Endothelial cell of hepatic sinusoid (primary cell): Measurements from ENCODE around the gene MYL5.
"Not testable (repeated sequence)": the region's sequence is repeated elsewhere in the genome, so short reads cannot be mapped to it uniquely, and the experiment has no call there.

ENCODE experiments used
- in situ Hi-C: cut with HindIII; loops from 2 replicates; pipeline ENCODE4 v1.10.0; 2017; ENCODE audit warnings: low sequenced_read_pairs

The MYL5 gene

DNA sequence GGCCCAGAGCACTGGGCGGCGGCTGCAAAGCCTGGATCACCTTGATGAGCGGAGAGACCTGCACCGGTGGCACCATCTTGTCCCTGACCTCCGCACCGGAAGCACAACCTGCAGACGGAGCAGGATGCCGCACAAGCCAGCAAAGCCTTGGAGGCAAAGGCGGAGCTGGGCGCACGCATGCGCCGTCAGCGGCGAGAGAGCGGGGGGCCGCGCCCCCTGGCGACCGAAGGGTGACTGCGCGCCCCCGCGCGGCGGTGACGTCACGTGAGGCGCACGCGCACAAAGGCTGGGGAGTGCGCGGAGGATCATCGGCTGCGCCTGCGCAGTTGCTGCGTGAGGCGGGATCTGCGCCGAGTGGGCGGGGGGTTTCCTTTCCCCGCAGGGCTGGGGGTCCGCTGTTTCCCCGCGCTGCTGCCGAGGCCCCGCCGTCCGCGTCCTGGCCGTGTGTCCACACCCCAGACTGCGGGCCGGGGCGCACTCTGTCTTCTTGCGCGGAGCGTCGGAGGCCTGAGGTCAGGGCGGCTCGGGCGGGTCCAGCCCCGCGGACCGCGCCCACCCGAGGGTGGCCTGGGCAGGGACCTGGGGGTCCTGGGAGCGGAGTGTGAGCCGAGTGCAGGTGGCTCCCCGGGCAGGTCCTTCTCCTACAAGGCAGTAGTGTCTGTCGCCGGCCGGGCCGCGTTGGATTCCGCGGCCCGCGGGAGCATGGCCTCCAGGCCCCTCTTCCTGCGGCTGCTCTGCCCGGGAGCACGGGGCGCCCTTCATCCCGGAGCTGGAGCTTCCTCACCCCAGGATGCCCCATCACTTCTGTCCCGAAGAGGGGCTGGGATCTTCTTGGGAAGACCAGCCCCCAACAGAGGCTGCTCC is at the start of gene MYL5, which contains the start of gene ATP5ME:
Gene MYL5 (plus strand): TSS at position 371 of the 864 bp plus-strand sequence. CDS start 3,485 bp downstream, outside the sequence.
Gene ATP5ME (minus strand): TSS at position 105 of the 864 bp plus-strand sequence. CDS start 29 bp downstream, at position 76.
- in situ Hi-C loops = loop anchor here (10.0 kb wide), 1 partner anchor 60 kb away; no protein-coding TSS in a partner anchor

DNA sequence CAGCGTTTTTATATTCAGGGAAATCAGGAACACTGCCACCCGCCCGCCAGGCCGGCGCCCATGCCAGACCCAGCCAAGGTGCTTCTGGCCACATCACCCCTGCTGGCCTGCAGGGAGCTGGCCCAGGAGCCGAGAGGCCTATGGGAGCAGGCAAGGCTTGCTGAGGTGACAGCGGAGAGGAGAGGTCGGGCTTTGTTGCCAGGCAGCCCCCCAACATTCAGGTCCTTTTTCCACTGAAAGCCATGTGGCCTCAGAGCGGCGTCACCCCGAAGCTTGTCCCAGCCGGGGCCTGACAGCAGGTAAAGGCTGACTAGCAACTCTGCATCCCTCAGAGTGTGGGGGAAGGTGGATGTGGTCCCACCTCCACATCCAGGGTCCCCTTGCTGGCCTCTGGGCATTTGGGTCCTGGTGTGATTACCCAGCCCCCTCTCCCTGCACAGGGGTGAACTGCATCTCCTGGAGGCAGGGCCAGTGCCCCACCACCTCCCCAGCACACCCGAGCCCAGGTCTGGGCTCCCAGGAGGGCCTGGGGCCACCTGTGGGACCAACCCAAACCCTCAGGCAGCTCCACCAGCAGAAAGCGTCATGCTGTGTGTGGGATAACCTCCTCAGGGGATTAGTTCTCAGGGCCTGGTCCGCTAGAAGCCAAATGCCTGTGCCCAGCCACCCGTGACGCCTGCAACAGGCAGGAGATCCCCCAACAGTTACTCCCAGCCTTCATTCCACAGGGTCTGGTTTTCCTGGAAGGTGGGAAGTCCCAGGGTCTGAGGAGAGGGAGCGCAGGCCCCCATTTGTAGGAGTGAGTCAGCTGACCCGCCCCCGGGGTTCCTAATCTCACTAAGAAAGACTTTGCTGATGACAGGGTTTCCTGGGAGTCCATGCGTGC is 49.4 kb upstream of the MYL5 start, which contains the start of gene PDE6B:
Gene PDE6B (plus strand): TSS at position 869 of the 886 bp plus-strand sequence. CDS start 54 bp downstream, outside the sequence.
- in situ Hi-C loops = loop anchor here (5.0 kb wide), 1 partner anchor 88 kb away; no protein-coding TSS in a partner anchor

DNA sequence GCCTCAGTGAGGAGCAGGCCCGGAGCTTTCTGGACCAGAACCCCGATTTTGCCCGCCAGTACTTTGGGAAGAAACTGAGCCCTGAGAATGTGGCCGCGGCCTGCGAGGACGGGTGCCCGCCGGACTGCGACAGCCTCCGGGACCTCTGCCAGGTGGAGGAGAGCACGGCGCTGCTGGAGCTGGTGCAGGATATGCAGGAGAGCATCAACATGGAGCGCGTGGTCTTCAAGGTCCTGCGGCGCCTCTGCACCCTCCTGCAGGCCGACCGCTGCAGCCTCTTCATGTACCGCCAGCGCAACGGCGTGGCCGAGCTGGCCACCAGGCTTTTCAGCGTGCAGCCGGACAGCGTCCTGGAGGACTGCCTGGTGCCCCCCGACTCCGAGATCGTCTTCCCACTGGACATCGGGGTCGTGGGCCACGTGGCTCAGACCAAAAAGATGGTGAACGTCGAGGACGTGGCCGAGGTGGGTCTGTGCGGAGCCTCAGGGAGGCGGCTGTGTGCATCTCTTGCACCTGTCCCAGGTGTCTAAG is 48.6 kb upstream of the MYL5 start:
- in situ Hi-C loops = no loop called here

- in situ Hi-C loops = no loop called here
Measured at GRCh38 chr4:626201-627091, 47.9 kb upstream of the MYL5 start.

GRCh38 chr4:627347-628125 is 46.8 kb upstream of the MYL5 start:
- in situ Hi-C loops = no loop called here

DNA sequence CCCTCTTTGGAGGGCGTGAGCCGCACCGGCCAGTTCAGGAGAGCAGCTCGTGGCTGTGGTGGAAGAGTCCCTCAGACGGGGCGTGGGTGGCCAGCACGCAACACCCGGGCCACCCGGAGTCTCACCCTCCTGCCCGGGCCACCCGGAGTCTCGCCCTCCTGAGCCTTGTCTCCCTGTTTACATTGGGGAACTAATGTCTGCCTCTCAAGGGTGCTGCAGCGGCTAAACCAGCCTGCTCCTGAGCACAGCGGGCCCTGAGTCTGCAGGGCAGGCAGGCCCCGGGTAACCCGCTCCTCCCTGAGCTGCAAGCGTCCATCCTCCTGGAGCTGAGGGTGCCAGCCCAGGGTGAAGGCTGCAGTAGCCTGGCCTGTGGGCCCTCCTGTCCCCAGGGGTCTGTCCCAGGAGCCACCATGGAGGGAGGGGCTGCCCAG is 46.0 kb upstream of the MYL5 start:
- in situ Hi-C loops = no loop called here

DNA sequence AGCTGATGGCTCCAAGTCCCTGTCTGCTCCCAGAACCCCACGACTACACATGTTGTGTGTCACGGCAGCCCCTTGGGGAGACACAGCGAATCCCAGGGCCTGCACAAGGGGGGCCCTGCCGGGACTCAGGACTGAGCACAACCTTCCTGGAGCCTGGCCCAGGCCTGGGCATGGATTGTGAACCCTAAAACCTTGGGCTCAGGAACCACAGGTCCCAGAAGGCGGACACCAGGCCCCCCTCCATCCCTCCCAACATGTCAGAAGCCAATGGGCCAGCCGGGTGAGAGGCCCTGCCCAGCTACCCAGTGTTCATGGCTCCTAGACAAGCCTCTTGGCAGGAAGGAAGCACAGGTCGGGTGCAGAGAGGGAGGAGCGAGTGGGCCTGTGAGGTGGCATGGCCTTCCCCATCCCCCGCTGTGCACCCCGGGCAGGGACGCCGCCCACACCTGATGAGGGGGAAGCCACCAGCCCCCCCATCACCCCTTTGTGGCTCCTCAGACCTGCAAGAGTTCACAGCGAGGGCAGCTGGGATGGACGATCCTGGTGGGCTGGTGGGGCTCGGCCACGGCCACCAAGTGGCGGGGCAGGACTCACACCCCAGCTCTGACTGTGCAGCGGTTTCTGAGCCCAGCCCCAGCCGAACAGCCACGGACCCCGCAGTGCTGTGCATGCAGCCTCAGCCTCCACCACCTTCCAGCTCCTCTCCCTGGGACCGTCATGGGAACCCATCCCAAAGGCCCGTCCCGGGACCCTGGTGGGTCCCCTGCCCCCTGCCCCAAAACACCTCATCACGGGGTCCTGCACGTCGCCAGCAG is 45.3 kb upstream of the MYL5 start:
- in situ Hi-C loops = no loop called here

GRCh38 chr4:629636-629914 is 44.8 kb upstream of the MYL5 start:
- in situ Hi-C loops = no loop called here

DNA sequence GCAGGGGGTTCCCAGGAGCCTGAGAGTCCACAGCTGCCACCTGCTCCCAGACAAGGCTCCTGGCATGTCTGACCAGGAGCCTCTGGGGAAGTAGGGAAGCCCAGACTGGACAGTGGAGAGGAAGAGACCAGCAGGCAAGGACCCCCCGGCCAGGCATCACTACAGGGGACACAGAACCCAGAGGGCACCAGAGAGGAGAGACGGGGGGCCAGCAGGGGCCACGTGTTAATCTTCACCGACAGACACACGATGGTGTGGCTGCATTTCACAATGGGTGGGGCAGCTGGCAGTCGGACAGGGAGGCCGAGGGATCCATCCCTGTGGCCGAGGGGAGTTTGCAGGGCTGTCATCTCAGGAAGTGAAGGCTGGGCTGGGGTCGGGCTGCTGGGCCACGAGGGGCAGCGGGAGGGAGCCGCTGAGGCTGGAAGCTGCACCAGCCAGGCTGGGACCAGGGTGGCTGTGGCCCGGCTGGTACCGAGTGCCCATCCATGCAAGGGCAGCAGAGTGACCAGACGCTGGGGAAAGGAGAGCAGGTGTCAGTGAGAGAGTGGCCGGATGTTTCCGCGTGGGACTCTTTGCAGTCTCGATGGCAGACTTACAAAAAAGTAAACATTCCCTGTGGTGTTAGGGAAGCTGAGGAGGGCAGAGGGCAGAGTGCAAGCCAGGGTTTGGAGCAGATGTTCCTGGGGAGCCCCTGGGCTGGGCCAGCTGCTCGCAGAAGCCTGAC is 44.3 kb upstream of the MYL5 start:
- in situ Hi-C loops = no loop called here

- in situ Hi-C loops = no loop called here
Measured at GRCh38 chr4:630656-631055, 43.7 kb upstream of the MYL5 start.

- in situ Hi-C loops = no loop called here
Measured at GRCh38 chr4:632196-632790, 42.0 kb upstream of the MYL5 start.

- in situ Hi-C loops = no loop called here
Measured at GRCh38 chr4:632926-633325, 41.4 kb upstream of the MYL5 start.

GRCh38 chr4:633406-633805 is 40.9 kb upstream of the MYL5 start:
- in situ Hi-C loops = no loop called here

DNA sequence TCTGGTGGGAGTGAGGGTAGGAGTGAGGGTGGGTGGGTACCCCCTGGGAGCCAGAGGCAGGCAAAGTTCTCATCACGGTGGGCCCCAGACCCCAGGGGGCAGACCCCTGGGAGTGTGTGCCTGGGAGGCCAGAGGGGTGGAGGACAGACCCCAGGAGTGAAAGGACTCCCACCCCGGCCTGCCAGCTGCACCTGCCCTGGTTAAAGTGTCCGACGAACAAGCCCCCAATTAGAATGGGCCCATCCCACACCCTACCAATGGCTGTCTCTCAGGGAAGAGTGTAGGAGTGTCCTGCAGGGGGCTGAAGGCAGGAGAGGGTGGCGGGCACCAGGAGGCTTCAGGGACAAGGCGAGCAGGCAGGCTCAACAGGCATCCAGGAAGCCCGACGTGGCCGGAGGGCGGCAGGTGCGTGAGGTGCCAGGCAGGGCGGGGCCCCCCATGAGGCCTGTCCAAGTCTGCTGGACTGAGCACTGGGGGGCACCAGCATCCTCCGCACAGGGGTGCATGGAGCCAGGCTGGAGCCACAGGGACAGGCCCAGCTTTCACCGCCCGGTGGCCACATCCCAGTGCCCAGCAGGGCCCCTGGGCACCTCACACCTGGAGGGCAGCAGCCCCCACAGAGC is 40.3 kb upstream of the MYL5 start:
- in situ Hi-C loops = no loop called here

GRCh38 chr4:634599-634985 is 39.8 kb upstream of the MYL5 start:
- in situ Hi-C loops = no loop called here

DNA sequence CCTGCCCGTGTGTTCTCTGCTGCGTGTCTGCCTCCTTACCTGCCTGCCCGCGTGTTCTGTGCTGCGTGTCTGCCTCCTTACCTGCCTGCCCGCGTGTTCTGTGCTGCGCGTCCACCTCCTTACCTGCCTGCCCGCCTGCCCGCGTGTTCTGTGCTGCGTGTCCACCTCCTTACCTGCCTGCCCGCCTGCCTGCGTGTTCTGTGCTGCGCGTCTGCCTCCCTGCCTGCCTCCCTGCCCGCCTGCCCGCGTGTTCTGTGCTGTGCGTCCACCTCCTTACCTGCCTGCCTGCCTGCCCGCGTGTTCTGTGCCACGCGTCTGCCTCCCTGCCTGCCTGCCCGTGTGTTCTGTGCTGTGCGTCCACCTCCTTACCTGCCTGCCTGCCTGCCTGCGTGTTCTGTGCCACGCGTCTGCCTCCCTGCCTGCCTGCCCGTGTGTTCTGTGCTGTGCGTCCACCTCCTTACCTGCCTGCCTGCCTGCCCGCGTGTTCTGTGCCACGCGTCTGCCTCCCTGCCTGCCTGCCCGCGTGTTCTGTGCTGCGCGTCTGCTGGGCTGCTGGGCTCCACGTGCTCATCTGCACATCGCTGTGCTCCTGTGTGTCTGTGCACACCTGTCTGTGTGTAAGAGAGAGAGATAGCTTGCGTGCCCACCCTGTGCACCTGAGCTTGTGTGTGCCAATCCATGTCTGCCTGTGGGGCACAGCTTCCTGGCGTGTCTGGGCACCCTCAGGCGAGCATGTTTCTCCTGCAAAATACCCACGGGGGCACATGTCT is 39.1 kb upstream of the MYL5 start:
- in situ Hi-C loops = not testable (repeated sequence)
